D721Med (cell line): Measurements from ENCODE around the gene TEX22.

Experiments
- DNase-seq: peaks from one replicate; pipeline ENCODE4 v3.0.0; 2011; ENCODE audit warnings: low spot score; ENCODE audit not compliant: insufficient read length
- FAIRE-seq: peaks from 2 replicates; lab custom pipeline; 2011; peaks lifted over from hg19 to GRCh38; lab: Jason Lieb, UNC
- CTCF ChIP-seq: IDR thresholded peaks from 2 replicates; pipeline ENCODE4 v1.5.1; 2012; ENCODE audit warnings: mild to moderate bottlenecking, control low read depth; ENCODE audit not compliant: insufficient read depth; ENCODE audit errors: missing control alignments

Gene TEX22

GRCh38 chr14:105437723-105438500 lies 39.6 kb downstream of the TEX22 start:
- TF ChIP-seq CTCF = no peak
- FAIRE-seq (no peak), DNase-seq (no peak)

GRCh38 chr14:105439179-105439578 lies 40.8 kb downstream of the TEX22 start:
- FAIRE-seq (no peak), DNase-seq (no peak)
- TF ChIP-seq CTCF = no peak

- peak; percentile 21 for TF ChIP-seq CTCF
- no peak for DNase-seq
- no peak for FAIRE-seq
Measured at GRCh38 chr14:105439710-105440553, 41.6 kb downstream of the TEX22 start.

- FAIRE-seq = no peak
- DNase-seq = no peak
Measured at GRCh38 chr14:105440554-105440900, 42.2 kb downstream of the TEX22 start.

GRCh38 chr14:105440992-105441391 lies 42.7 kb downstream of the TEX22 start:
- TF ChIP-seq CTCF = no peak
- FAIRE-seq = no peak
- no peak for DNase-seq

More at GRCh38 chr14:105440554-105440900, 42.2 kb downstream of the TEX22 start:
- no peak for TF ChIP-seq CTCF

GRCh38 chr14:105442125-105442524 lies 43.8 kb downstream of the TEX22 start:
- FAIRE-seq (no peak), DNase-seq (no peak)
- TF ChIP-seq CTCF = no peak
